ENCODE results near the gene TFE3.

The TFE3 gene

GRCh38 chrX:49019599-49020249 lies 23.4 kb downstream of the TFE3 start:
- Histone ChIP-seq H3K4me3 (ENCODE audit: low read length) (no peak overlapping the region), H3F3A (ENCODE audit: insufficient read depth, low read length) (no peaks in the 10 kb centered on the region), H3K9me3 (replicated peaks; ENCODE audit: insufficient read depth, low read length) (no peaks in the 10 kb centered on the region), H3K36me3 (replicated peaks; ENCODE audit: insufficient read depth, low read length) (no peaks in the 10 kb centered on the region), H2AFZ (ENCODE audit: low read length) (no peak overlapping the region), H3K9me2 (replicated peaks; ENCODE audit: insufficient read depth, low read length) (no peaks in the 10 kb centered on the region), H3K4me1 (ENCODE audit: low read length) (no peaks in the 10 kb centered on the region), H3K27ac (ENCODE audit: low read length) (no peak overlapping the region), H3K79me2 (ENCODE audit: low read length) (no peaks in the 10 kb centered on the region), H4K20me1 (ENCODE audit: insufficient read depth, low read length) (no peaks in the 10 kb centered on the region), H3K27me3 (replicated peaks; ENCODE audit: insufficient read depth, low read length) (no peaks in the 10 kb centered on the region), H3K9ac (ENCODE audit: low read length) (no peak overlapping the region), H3K4me2 (ENCODE audit: low read depth, low read length) (no peak overlapping the region)
- DNase-seq: no peak
- TF ChIP-seq CTCF (IDR thresholded peaks at IDR 0.05; ENCODE audit: low read length) (no peak), EZH2phosphoT487 (IDR thresholded peaks at IDR 0.05; ENCODE audit: low read length) (no peak), EZH2 (optimal IDR thresholded peaks at IDR 0.05; ENCODE audit: low read depth, low read length) (no peak)

- Histone ChIP-seq H3K9me2 (replicated peaks; ENCODE audit: insufficient read depth, low read length) (no peaks in the 10 kb centered on the region), H3K27ac (ENCODE audit: low read length) (no peak overlapping the region), H3K4me1 (ENCODE audit: low read length) (no peaks in the 10 kb centered on the region), H3K27me3 (replicated peaks; ENCODE audit: insufficient read depth, low read length) (no peaks in the 10 kb centered on the region), H3K36me3 (replicated peaks; ENCODE audit: insufficient read depth, low read length) (no peaks in the 10 kb centered on the region), H3F3A (ENCODE audit: insufficient read depth, low read length) (no peaks in the 10 kb centered on the region), H3K9me3 (replicated peaks; ENCODE audit: insufficient read depth, low read length) (no peaks in the 10 kb centered on the region), H4K20me1 (ENCODE audit: insufficient read depth, low read length) (no peaks in the 10 kb centered on the region), H2AFZ (ENCODE audit: low read length) (no peak overlapping the region), H3K9ac (ENCODE audit: low read length) (no peak overlapping the region), H3K4me2 (ENCODE audit: low read depth, low read length) (no peak overlapping the region), H3K4me3 (ENCODE audit: low read length) (no peak overlapping the region), H3K79me2 (ENCODE audit: low read length) (no peaks in the 10 kb centered on the region)
- DNase-seq: no peak
- no peak for TF ChIP-seq CTCF (IDR thresholded peaks at IDR 0.05; ENCODE audit: low read length)
Observed at GRCh38 chrX:49019050-49019449, 24.1 kb downstream of the TFE3 start.

GRCh38 chrX:49003696-49004095 lies 39.5 kb downstream of the TFE3 start:
- Histone ChIP-seq H3K9me3 (replicated peaks; ENCODE audit: insufficient read depth, low read length) (no peaks in the 10 kb centered on the region), H3K9me2 (replicated peaks; ENCODE audit: insufficient read depth, low read length) (no peaks in the 10 kb centered on the region), H3K4me3 (ENCODE audit: low read length) (no peak overlapping the region), H3K4me2 (ENCODE audit: low read depth, low read length) (no peak overlapping the region), H3K9ac (ENCODE audit: low read length) (no peak overlapping the region), H2AFZ (ENCODE audit: low read length) (no peak overlapping the region), H3K79me2 (ENCODE audit: low read length) (peaks cover 16% of the 10 kb centered on the region), H3F3A (ENCODE audit: insufficient read depth, low read length) (no peaks in the 10 kb centered on the region), H3K36me3 (replicated peaks; ENCODE audit: insufficient read depth, low read length) (no peaks in the 10 kb centered on the region), H3K27me3 (replicated peaks; ENCODE audit: insufficient read depth, low read length) (no peaks in the 10 kb centered on the region), H4K20me1 (ENCODE audit: insufficient read depth, low read length) (no peaks in the 10 kb centered on the region), H3K27ac (ENCODE audit: low read length) (no peak overlapping the region), H3K4me1 (ENCODE audit: low read length) (no peaks in the 10 kb centered on the region)
- no peak for DNase-seq
- TF ChIP-seq EZH2phosphoT487 (IDR thresholded peaks at IDR 0.05; ENCODE audit: low read length): no peak
- no peak for TF ChIP-seq CTCF (IDR thresholded peaks at IDR 0.05; ENCODE audit: low read length)
- no peak for TF ChIP-seq EZH2 (optimal IDR thresholded peaks at IDR 0.05; ENCODE audit: low read depth, low read length)
